ENCODE results near the gene ZCCHC24.
A peak's percentile ranks its signal among the peaks of the same experiment; 100 is the strongest.

ZCCHC24 gene

DNA sequence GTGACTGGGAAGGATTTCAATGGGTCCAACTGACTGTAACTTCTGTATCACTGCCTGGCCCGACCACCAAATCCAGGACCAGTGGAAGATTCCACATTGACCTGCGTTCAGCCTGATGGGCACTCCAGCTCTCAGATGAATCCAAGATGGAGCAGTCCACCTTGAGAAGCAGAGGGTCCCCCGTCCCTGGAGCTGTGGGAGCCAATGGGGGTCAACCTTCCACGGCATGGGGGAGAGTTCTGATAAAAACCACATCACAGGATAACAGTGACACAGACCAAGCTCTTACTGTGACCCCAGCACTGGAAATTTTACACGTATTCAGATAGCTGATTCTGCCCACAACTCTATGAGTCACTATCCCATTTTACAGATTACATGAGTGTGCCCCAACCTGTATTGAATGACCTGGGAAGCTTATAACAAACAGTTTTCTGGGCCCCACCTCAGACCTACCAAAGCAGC, 11.2 kb downstream of the ZCCHC24 start:
- H2AK5ac ChIP-seq (ENCODE audit: low read length, severe bottlenecking) = peak overlapping the region; percentile 7
- peaks cover 59% of the 10 kb centered on the region for H3K4me1 ChIP-seq (ENCODE audit: control insufficient read depth, insufficient read depth, low read depth, low read length)
- H3K36me3 ChIP-seq (ENCODE audit: control insufficient read depth in 1 of 2, insufficient read depth in 2 of 2, low read depth in 1 of 2, low read length in 2 of 2) = peaks cover 71 to 75% of the 10 kb centered on the region in 2 experiments
- no peak overlapping the region for H2BK5ac ChIP-seq (ENCODE audit: low read depth, low read length, poor library complexity, severe bottlenecking)
- H2BK12ac ChIP-seq (ENCODE audit: low read length in 2 of 2) = no peak overlapping the region
- H3K14ac ChIP-seq (ENCODE audit: low read length in 2 of 2) = peak overlapping the region in 1 of 2 experiments; percentile 42
- H3K4me2 ChIP-seq (ENCODE audit: low read length, poor library complexity, severe bottlenecking) = no peak overlapping the region
- H3K4ac ChIP-seq (ENCODE audit: low read depth in 1 of 2, low read length in 2 of 2) = no peak overlapping the region
- H4K8ac ChIP-seq (ENCODE audit: low read length) = no peak overlapping the region
- H3K9me3 ChIP-seq (ENCODE audit: control insufficient read depth, low read length) = no peaks in the 10 kb centered on the region
- DNase-seq = peak; percentile 50
- H2BK120ac ChIP-seq (ENCODE audit: low read depth, low read length) = no peak overlapping the region
- no peak overlapping the region for H3K23ac ChIP-seq (ENCODE audit: low read length in 2 of 2)
- 76% methylated on average over 5 of the region's 5 CpGs for WGBS
- H2AFZ ChIP-seq (ENCODE audit: low read depth, low read length) = no peak overlapping the region
- peak overlapping the region; percentile 61 for H3K27ac ChIP-seq (ENCODE audit: low read length, poor library complexity, severe bottlenecking)
- peak overlapping the region; percentile 70 for H4K91ac ChIP-seq (ENCODE audit: low read length)
- H3K79me1 ChIP-seq (replicated peaks; ENCODE audit: low read length, poor library complexity, severe bottlenecking) = peaks cover 37% of the 10 kb centered on the region
- H3K4me3 ChIP-seq (ENCODE audit: insufficient read depth in 1 of 2, low read depth in 1 of 2, low read length in 2 of 2) = peak overlapping the region in 1 of 2 experiments; percentile 59
- H3K18ac ChIP-seq (ENCODE audit: low read depth in 1 of 2, low read length in 2 of 2) = no peak overlapping the region
- no peak overlapping the region for H2BK15ac ChIP-seq (ENCODE audit: low read depth, poor library complexity, severe bottlenecking)
- no peaks in the 10 kb centered on the region for H3K27me3 ChIP-seq (ENCODE audit: control insufficient read depth in 1 of 2, insufficient read depth in 1 of 2, low read length in 2 of 2)
- H3K9ac ChIP-seq (ENCODE audit: low read length) = peak overlapping the region; percentile 75

- H3K4me2 ChIP-seq (ENCODE audit: low read length, poor library complexity, severe bottlenecking) = no peak overlapping the region
- peaks cover 57% of the 10 kb centered on the region for H3K4me1 ChIP-seq (ENCODE audit: control insufficient read depth, insufficient read depth, low read depth, low read length)
- H3K4ac ChIP-seq (ENCODE audit: low read depth in 1 of 2, low read length in 2 of 2) = no peak overlapping the region
- H3K36me3 ChIP-seq (ENCODE audit: control insufficient read depth in 1 of 2, insufficient read depth in 2 of 2, low read depth in 1 of 2, low read length in 2 of 2) = peaks cover 68 to 75% of the 10 kb centered on the region in 2 experiments
- no peak overlapping the region for H2BK5ac ChIP-seq (ENCODE audit: low read depth, low read length, poor library complexity, severe bottlenecking)
- H3K27ac ChIP-seq (ENCODE audit: low read length, poor library complexity, severe bottlenecking) = no peak overlapping the region
- peak overlapping the region in 1 of 2 experiments; percentile 42 for H3K14ac ChIP-seq (ENCODE audit: low read length in 2 of 2)
- H2AK5ac ChIP-seq (ENCODE audit: low read length, severe bottlenecking) = peak overlapping the region; percentile 7
- H4K91ac ChIP-seq (ENCODE audit: low read length) = peak overlapping the region; percentile 70
- peak overlapping the region in 1 of 2 experiments; percentile 28 for H3K18ac ChIP-seq (ENCODE audit: low read depth in 1 of 2, low read length in 2 of 2)
- no peaks in the 10 kb centered on the region for H3K27me3 ChIP-seq (ENCODE audit: control insufficient read depth in 1 of 2, insufficient read depth in 1 of 2, low read length in 2 of 2)
- no peak overlapping the region for H4K8ac ChIP-seq (ENCODE audit: low read length)
- H3K9ac ChIP-seq (ENCODE audit: low read length) = peak overlapping the region; percentile 75
- H3K79me1 ChIP-seq (replicated peaks; ENCODE audit: low read length, poor library complexity, severe bottlenecking) = peaks cover 33% of the 10 kb centered on the region
- H3K4me3 ChIP-seq (ENCODE audit: insufficient read depth in 1 of 2, low read depth in 1 of 2, low read length in 2 of 2) = peak overlapping the region in 1 of 2 experiments; percentile 59
- peak overlapping the region in 1 of 2 experiments; percentile 27 for H2BK12ac ChIP-seq (ENCODE audit: low read length in 2 of 2)
- no peak for DNase-seq
- H3K23ac ChIP-seq (ENCODE audit: low read length in 2 of 2) = no peak overlapping the region
- H2BK120ac ChIP-seq (ENCODE audit: low read depth, low read length) = no peak overlapping the region
- no peak overlapping the region for H2BK15ac ChIP-seq (ENCODE audit: low read depth, poor library complexity, severe bottlenecking)
- H3K9me3 ChIP-seq (ENCODE audit: control insufficient read depth, low read length) = no peaks in the 10 kb centered on the region
- WGBS = 71% methylated on average over 13 of the region's 13 CpGs
- H2AFZ ChIP-seq (ENCODE audit: low read depth, low read length) = no peak overlapping the region
These were observed 11.9 kb downstream of the ZCCHC24 start for GRCh38 chr10:79433324-79434222.

DNA sequence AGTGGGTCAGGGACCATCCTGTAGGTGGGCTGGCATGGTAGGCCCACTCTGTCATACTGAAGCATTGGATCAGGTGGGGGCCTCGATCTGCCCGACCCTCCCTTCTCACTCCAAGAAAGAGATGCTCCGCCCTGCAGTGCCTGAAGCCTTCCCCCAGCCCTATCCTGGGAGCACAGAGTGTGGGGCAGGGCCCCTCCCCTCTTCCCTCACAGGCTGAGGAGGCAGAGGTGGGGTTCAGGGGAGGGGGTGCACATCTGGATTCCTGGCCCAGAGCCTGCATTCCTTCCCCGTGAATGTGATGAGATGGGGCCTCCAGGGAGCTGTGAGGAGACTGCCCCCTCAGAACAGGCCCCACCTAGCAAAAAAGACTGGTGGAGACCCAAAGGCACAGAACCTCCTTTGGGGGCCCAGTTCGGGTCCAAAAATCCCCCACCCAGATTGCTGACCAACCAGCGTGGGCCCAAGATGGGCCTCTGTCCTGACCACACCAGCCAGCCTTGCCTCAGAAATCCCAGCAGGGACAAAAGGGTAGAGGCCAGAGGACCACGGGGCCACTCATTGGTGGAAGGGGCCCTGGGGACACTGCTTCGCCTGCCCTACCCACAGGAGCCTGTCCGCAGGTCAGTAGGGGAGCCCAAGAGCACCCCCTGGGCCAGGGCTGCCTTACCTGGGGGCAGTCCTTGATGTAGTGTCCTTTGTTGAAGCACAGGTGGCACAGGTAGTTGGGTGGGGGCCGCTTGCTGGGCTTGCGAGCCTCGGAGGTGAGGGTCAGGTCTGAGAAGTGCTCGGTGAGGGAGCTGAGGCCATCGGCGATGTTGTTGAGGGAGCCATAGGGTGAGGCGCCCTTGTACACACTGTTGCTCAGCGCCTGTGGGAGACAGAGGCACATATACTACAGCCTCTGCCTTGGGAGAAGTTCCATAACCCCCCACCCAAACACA, 13.3 kb downstream of the ZCCHC24 start:
- peak overlapping the region; percentile 42 for H4K8ac ChIP-seq (ENCODE audit: low read length)
- no peak for DNase-seq
- H2BK15ac ChIP-seq (ENCODE audit: low read depth, poor library complexity, severe bottlenecking) = peak overlapping the region; percentile 34
- H3K23ac ChIP-seq (ENCODE audit: low read length in 2 of 2) = peak overlapping the region; percentile 2 to 61
- peak overlapping the region in 1 of 2 experiments; percentile 89 for H3K14ac ChIP-seq (ENCODE audit: low read length in 2 of 2)
- no peak overlapping the region for H2AFZ ChIP-seq (ENCODE audit: low read depth, low read length)
- H4K91ac ChIP-seq (ENCODE audit: low read length) = peak overlapping the region; percentile 45
- peaks cover 56 to 81% of the 10 kb centered on the region in 2 experiments for H3K36me3 ChIP-seq (ENCODE audit: control insufficient read depth in 1 of 2, insufficient read depth in 2 of 2, low read depth in 1 of 2, low read length in 2 of 2)
- no peak overlapping the region for H2BK5ac ChIP-seq (ENCODE audit: low read depth, low read length, poor library complexity, severe bottlenecking)
- H3K9me3 ChIP-seq (ENCODE audit: control insufficient read depth, low read length) = no peaks in the 10 kb centered on the region
- H3K4me1 ChIP-seq (ENCODE audit: control insufficient read depth, insufficient read depth, low read depth, low read length) = peaks cover 48% of the 10 kb centered on the region
- H3K4me2 ChIP-seq (ENCODE audit: low read length, poor library complexity, severe bottlenecking) = no peak overlapping the region
- peak overlapping the region; percentile 23 for H2AK5ac ChIP-seq (ENCODE audit: low read length, severe bottlenecking)
- H3K27me3 ChIP-seq (ENCODE audit: control insufficient read depth in 1 of 2, insufficient read depth in 1 of 2, low read length in 2 of 2) = no peaks in the 10 kb centered on the region
- no peak overlapping the region for H3K4ac ChIP-seq (ENCODE audit: low read depth in 1 of 2, low read length in 2 of 2)
- peak overlapping the region; percentile 75 for H3K9ac ChIP-seq (ENCODE audit: low read length)
- no peak overlapping the region for H2BK120ac ChIP-seq (ENCODE audit: low read depth, low read length)
- H3K79me1 ChIP-seq (replicated peaks; ENCODE audit: low read length, poor library complexity, severe bottlenecking) = peaks cover 31% of the 10 kb centered on the region
- peak overlapping the region in 1 of 2 experiments; percentile 25 for H3K18ac ChIP-seq (ENCODE audit: low read depth in 1 of 2, low read length in 2 of 2)
- H2BK12ac ChIP-seq (ENCODE audit: low read length in 2 of 2) = peak overlapping the region in 1 of 2 experiments; percentile 68
- 90% methylated on average over 15 of the region's 17 CpGs for WGBS
- no peak overlapping the region for H3K27ac ChIP-seq (ENCODE audit: low read length, poor library complexity, severe bottlenecking)
- H3K4me3 ChIP-seq (ENCODE audit: insufficient read depth in 1 of 2, low read depth in 1 of 2, low read length in 2 of 2) = peak overlapping the region in 1 of 2 experiments; percentile 29
